ENCODE results near the gene CLN3. TPM values are rescaled to one million over a fixed set of nuclear protein-coding genes. Genes with fewer than 3 reads are reported as not detected.
"Not testable (repeated sequence)": the region's sequence is repeated elsewhere in the genome, so short reads cannot be mapped to it uniquely, and the experiment has no call there.

Gene CLN3
- total RNA-seq, 4 donors from 2014 or later: 13.8 to 23.7 (median 18.3) TPM

DNA sequence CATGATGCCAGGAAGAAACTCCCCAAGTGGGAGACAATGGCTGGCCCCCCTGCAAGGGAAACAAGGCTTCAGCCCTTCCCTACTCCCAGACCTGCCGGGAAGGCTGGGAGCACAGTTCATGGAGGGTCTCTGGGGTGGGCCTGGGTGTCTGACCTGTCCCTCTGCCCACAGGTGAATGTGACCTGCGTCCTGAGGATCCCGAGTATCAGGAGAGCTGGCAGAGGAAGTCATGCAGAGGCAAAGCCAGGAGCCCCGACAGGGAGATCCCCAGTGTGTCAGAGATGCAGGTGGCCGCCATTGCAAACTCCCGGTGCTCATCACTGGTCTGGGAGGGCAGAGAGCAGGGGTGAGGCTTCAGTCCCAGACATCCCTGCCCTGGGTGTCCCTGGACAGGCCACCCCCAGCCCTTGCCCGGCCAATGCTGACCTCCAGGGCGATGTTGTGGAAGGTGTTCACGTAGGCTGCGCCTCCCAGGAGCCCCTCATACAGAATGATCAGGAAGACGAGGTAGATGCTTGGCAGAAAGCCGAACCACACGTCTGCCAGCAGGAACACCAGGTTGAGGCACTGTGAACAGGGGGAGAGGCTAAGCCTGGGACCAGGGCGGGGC is 14.5 kb downstream of the CLN3 start:
- Histone ChIP-seq H3K27ac (no peak overlapping the region), H3K27me3 (no peaks in the 10 kb centered on the region), H3K36me3 (no peaks in the 10 kb centered on the region), H3K9me3 (no peaks in the 10 kb centered on the region), H3K4me3 (no peak overlapping the region), H3K4me1 (no peaks in the 10 kb centered on the region)
- no peak for DNase-seq
- TF ChIP-seq, protein P1, sequence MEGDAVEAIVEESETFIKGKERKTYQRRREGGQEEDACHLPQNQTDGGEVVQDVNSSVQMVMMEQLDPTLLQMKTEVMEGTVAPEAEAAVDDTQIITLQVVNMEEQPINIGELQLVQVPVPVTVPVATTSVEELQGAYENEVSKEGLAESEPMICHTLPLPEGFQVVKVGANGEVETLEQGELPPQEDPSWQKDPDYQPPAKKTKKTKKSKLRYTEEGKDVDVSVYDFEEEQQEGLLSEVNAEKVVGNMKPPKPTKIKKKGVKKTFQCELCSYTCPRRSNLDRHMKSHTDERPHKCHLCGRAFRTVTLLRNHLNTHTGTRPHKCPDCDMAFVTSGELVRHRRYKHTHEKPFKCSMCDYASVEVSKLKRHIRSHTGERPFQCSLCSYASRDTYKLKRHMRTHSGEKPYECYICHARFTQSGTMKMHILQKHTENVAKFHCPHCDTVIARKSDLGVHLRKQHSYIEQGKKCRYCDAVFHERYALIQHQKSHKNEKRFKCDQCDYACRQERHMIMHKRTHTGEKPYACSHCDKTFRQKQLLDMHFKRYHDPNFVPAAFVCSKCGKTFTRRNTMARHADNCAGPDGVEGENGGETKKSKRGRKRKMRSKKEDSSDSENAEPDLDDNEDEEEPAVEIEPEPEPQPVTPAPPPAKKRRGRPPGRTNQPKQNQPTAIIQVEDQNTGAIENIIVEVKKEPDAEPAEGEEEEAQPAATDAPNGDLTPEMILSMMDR (IDR thresholded peaks at IDR 0.05): no peak
- TF ChIP-seq POLR2A (IDR thresholded peaks at IDR 0.05): no peak
- intact Hi-C loops (cut with DNase I; ENCODE audit: low total_unique reads): no loop called here

DNA sequence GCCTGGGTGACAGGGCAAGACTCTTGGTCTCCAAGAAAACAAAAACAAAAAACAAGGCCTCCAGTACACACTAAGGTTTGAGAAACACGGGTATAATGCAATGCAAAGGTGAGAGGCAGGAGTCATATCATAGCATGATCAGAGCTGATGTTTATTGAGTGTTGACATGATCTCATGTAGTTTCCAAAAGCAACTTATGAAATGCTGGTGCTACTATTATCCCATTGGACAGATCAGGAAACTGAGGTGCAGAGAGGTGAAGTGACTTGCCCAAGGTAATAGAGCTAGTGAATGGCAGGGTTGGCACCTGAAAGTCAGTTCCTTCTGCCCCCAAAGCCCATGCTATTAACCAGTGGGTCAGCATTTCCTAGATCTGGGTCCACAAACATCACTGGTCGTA is 16.7 kb downstream of the CLN3 start:
- intact Hi-C loops (cut with DNase I; ENCODE audit: low total_unique reads): no loop called here
- Histone ChIP-seq H3K36me3 (no peaks in the 10 kb centered on the region), H3K4me1 (no peaks in the 10 kb centered on the region), H3K27ac (no peak overlapping the region), H3K27me3 (no peaks in the 10 kb centered on the region), H3K4me3 (no peak overlapping the region), H3K9me3 (no peaks in the 10 kb centered on the region)
- TF ChIP-seq POLR2A (IDR thresholded peaks at IDR 0.05): no peak
- TF ChIP-seq, protein P1 (IDR thresholded peaks at IDR 0.05): no peak
- DNase-seq: no peak

DNA sequence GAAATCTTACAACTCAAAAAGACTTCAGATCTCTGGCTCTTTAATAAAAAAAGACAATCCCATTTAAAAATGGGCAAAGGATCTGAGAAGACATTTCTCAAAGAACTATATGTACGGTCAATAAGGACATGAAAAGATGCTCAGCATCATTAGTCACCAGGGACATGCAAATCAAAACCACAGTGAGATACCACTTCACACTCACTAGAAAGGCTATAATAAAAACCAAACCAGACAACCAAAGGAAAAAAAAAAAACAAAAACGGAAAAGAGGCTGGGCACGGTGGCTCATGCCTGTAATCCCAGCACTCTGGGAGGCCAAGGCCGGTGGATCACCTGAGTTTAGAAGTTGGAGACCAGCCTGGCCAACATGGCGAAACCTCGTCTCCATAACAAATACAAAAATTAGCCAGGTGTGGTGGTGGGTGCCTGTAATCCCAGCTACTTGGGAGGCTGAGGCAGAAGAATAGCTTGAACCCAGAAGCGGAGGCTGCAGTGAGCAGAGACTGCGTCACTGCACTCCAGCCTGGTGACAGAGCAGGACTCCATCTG is 18.1 kb downstream of the CLN3 start:
- TF ChIP-seq, protein P1 (IDR thresholded peaks at IDR 0.05): no peak
- TF ChIP-seq POLR2A (IDR thresholded peaks at IDR 0.05): no peak
- H3K27me3 ChIP-seq: no peaks in the 10 kb centered on the region
- no peak for DNase-seq

DNA sequence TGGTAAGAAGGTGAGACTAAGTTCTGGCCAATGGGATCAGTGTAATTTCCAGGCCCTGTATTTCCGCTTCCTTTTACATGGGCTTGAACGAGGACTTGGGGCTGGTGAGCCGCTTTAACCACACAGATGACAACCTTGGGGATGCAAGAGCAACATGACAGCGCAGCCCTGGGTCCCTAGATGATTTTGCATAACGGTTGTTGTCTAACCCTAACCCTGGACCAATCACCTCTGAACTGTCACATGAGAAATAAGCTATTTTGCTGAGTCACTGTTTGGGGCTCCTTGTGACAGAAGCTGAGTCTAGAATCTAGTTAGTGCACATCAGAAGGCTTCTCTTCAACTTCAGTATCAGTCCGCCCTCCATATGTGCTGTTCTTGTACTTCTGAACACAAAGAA is 44.8 kb downstream of the CLN3 start:
- H3K4me1 ChIP-seq; H3K27me3 ChIP-seq; intact Hi-C loops (cut with DNase I; ENCODE audit: low total_unique reads); H3K4me3 ChIP-seq; H3K9me3 ChIP-seq; H3K27ac ChIP-seq; DNase-seq; H3K36me3 ChIP-seq: not testable (repeated sequence)

More for the DNA sequence above, 18.1 kb downstream of the CLN3 start:
- H3K36me3 ChIP-seq: no peaks in the 10 kb centered on the region
- intact Hi-C loops (cut with DNase I; ENCODE audit: low total_unique reads): no loop called here
- no peak overlapping the region for H3K4me3 ChIP-seq
- no peaks in the 10 kb centered on the region for H3K9me3 ChIP-seq
- H3K27ac ChIP-seq: no peak overlapping the region
- no peaks in the 10 kb centered on the region for H3K4me1 ChIP-seq

DNA sequence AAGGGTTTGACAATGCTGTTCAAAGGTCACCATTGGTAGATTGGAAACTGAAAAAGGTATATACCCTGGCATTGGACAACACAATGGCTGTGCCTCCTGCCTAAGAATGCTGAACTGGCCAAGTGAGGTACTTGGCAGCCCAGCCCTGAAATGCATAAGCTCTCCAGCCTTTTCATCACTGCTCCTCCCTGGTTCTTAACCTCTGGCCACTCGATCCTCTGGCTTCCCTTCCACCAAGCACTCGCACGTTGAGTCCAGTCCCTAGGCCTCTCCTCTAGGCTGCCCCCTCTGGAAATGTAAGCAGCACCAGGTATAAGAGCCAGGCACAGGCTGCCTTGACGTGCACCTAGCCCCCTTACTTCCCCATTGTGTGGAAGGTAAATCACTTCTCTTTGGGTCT is 45.5 kb downstream of the CLN3 start:
- H3K9me3 ChIP-seq; H3K27ac ChIP-seq; intact Hi-C loops (cut with DNase I; ENCODE audit: low total_unique reads); H3K4me1 ChIP-seq; H3K36me3 ChIP-seq; H3K4me3 ChIP-seq; H3K27me3 ChIP-seq; DNase-seq: not testable (repeated sequence)

- H3K36me3 ChIP-seq; H3K9me3 ChIP-seq; H3K4me1 ChIP-seq; intact Hi-C loops (cut with DNase I; ENCODE audit: low total_unique reads); H3K4me3 ChIP-seq; DNase-seq; H3K27me3 ChIP-seq; H3K27ac ChIP-seq: not testable (repeated sequence)
Measured at GRCh38 chr16:28443943-28444342, 47.9 kb downstream of the CLN3 start.

DNA sequence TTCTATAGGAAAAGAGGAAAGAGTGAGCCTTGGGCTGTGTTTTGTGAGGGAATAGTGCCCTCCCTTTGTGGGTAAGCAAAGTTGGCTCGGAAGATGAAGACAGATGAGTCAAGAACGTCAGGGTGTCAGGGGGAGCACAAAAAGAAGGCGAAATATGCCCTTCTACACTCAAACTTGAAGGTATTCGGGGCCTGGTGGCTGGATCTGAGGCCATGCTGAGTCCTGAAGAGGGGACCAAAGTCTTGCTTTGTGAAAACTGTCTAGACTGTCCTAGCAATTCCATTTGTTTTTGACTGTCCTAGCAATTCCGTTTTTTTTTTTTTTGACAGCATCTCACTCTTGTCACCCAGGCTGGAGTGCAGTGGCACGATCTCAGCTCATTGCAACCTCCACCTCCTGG is 53.0 kb downstream of the CLN3 start:
- H3K36me3 ChIP-seq; H3K9me3 ChIP-seq; H3K4me3 ChIP-seq; H3K4me1 ChIP-seq; H3K27me3 ChIP-seq; intact Hi-C loops (cut with DNase I; ENCODE audit: low total_unique reads); H3K27ac ChIP-seq; DNase-seq: not testable (repeated sequence)

GRCh38 chr16:28435340-28435739 is 56.5 kb downstream of the CLN3 start:
- H3K36me3 ChIP-seq; H3K9me3 ChIP-seq; DNase-seq; H3K27ac ChIP-seq; intact Hi-C loops (cut with DNase I; ENCODE audit: low total_unique reads); H3K4me1 ChIP-seq; H3K4me3 ChIP-seq; H3K27me3 ChIP-seq: not testable (repeated sequence)
